Muscle layer of duodenum (tissue), 2 donors: ENCODE results near the gene ZDHHC1.

Experiments
- H3K27ac ChIP-seq: one replicate; pipeline ENCODE4 v1.7.0; 2013; ENCODE audit warnings: mild to moderate bottlenecking, low read length
- H3K27me3 ChIP-seq: one replicate; pipeline ENCODE4 v1.7.0; 2013; ENCODE audit warnings: low read depth, mild to moderate bottlenecking, control low read depth, low read length
- H3K36me3 ChIP-seq, 2 donors: one replicate each; pipeline ENCODE4 v1.7.0; 2013; ENCODE audit warnings: low read length in 2 of 2, control low read depth in 1 of 2, mild to moderate bottlenecking in 1 of 2; ENCODE audit not compliant: insufficient read depth in 2 of 2, control insufficient read depth in 1 of 2
- H3K4me1 ChIP-seq, 2 donors: one replicate each; pipeline ENCODE4 v1.7.0; 2013; ENCODE audit warnings: low read length in 2 of 2, mild to moderate bottlenecking in 2 of 2, control low read depth in 1 of 2, moderate library complexity in 1 of 2; ENCODE audit not compliant: insufficient read depth in 2 of 2, control insufficient read depth in 1 of 2
- H3K4me3 ChIP-seq, 2 donors: one replicate each; pipeline ENCODE4 v1.7.0; 2013; ENCODE audit warnings: low read length in 2 of 2, low read depth in 1 of 2, mild to moderate bottlenecking in 1 of 2
- H3K9me3 ChIP-seq, 2 donors: one replicate each; pipeline ENCODE4 v1.7.0; 2013; ENCODE audit warnings: low read length in 2 of 2, control low read depth in 1 of 2, mild to moderate bottlenecking in 1 of 2; ENCODE audit not compliant: control insufficient read depth in 1 of 2
- donor health status: healthy.

The ZDHHC1 gene

GRCh38 chr16:67397036-67397801 is 19.1 kb downstream of the ZDHHC1 start:
- Histone ChIP-seq H3K27me3 (no peaks in the 10 kb centered on the region), H3K27ac (peak overlapping the region; percentile 31), H3K4me3 (no peak overlapping the region), H3K4me1 (peaks cover 9 to 66% of the 10 kb centered on the region in 2 donors), H3K36me3 (no peaks in the 10 kb centered on the region), H3K9me3 (no peaks in the 10 kb centered on the region)

- Histone ChIP-seq H3K4me1 (peaks cover 9 to 74% of the 10 kb centered on the region in 2 donors), H3K4me3 (peak overlapping the region in 1 of 2 donors; percentile 12), H3K27me3 (no peaks in the 10 kb centered on the region), H3K36me3 (no peaks in the 10 kb centered on the region), H3K27ac (peak overlapping the region; percentile 31), H3K9me3 (no peaks in the 10 kb centered on the region)
These were observed 19.9 kb downstream of the ZDHHC1 start for GRCh38 chr16:67396159-67397035.

- no peaks in the 10 kb centered on the region for H3K36me3 ChIP-seq
- peak overlapping the region in 1 of 2 donors; percentile 12 for H3K4me3 ChIP-seq
- no peaks in the 10 kb centered on the region for H3K27me3 ChIP-seq
- peaks cover 9 to 82% of the 10 kb centered on the region in 2 donors for H3K4me1 ChIP-seq
- H3K9me3 ChIP-seq, result no peaks in the 10 kb centered on the region
- H3K27ac ChIP-seq, result peak overlapping the region; percentile 16
These were observed 20.7 kb downstream of the ZDHHC1 start for GRCh38 chr16:67395458-67396158.

- Histone ChIP-seq H3K27ac (no peak overlapping the region), H3K4me3 (no peak overlapping the region), H3K4me1 (peaks cover 9 to 87% of the 10 kb centered on the region in 2 donors), H3K9me3 (no peaks in the 10 kb centered on the region), H3K36me3 (no peaks in the 10 kb centered on the region), H3K27me3 (no peaks in the 10 kb centered on the region)
These were observed 21.2 kb downstream of the ZDHHC1 start for GRCh38 chr16:67395105-67395457.

GRCh38 chr16:67394155-67395104 is 21.8 kb downstream of the ZDHHC1 start:
- Histone ChIP-seq H3K4me3 (peak overlapping the region in 1 of 2 donors; percentile 97), H3K27me3 (no peaks in the 10 kb centered on the region), H3K27ac (no peak overlapping the region)

GRCh38 chr16:67393788-67394154 is 22.5 kb downstream of the ZDHHC1 start:
- peak overlapping the region; percentile 39 for H3K27ac ChIP-seq

More at GRCh38 chr16:67394155-67395104, 21.8 kb downstream of the ZDHHC1 start:
- Histone ChIP-seq H3K4me1 (peaks cover 9 to 88% of the 10 kb centered on the region in 2 donors), H3K9me3 (no peaks in the 10 kb centered on the region), H3K36me3 (no peaks in the 10 kb centered on the region)

GRCh38 chr16:67393111-67393787 is 23.0 kb downstream of the ZDHHC1 start, which contains the start of gene TPPP3:
TPPP3 (minus strand) TSS chr16:67393498; CDS start chr16:67391111, 2,387 bp downstream.
- H3K27me3 ChIP-seq, result no peaks in the 10 kb centered on the region
- H3K36me3 ChIP-seq, result no peaks in the 10 kb centered on the region
- H3K4me3 ChIP-seq, result peak within 1 kb of the TSS; percentile 71 to 97
- H3K9me3 ChIP-seq, result no peaks in the 10 kb centered on the region
- H3K27ac ChIP-seq, result peak within 1 kb of the TSS; percentile 39
- H3K4me1 ChIP-seq, result peaks cover 9 to 78% of the 10 kb centered on the region in 2 donors

More at GRCh38 chr16:67393788-67394154, 22.5 kb downstream of the ZDHHC1 start:
- peaks cover 9 to 83% of the 10 kb centered on the region in 2 donors for H3K4me1 ChIP-seq
- peak overlapping the region in 1 of 2 donors; percentile 97 for H3K4me3 ChIP-seq
- H3K27me3 ChIP-seq, result no peaks in the 10 kb centered on the region
- no peaks in the 10 kb centered on the region for H3K36me3 ChIP-seq
- H3K9me3 ChIP-seq, result no peaks in the 10 kb centered on the region

- H3K27me3 ChIP-seq, result no peaks in the 10 kb centered on the region
- H3K27ac ChIP-seq, result peak overlapping the region; percentile 31
- peaks cover 9 to 71% of the 10 kb centered on the region in 2 donors for H3K4me1 ChIP-seq
- no peaks in the 10 kb centered on the region for H3K36me3 ChIP-seq
- peak overlapping the region; percentile 71 to 97 for H3K4me3 ChIP-seq
- H3K9me3 ChIP-seq, result no peaks in the 10 kb centered on the region
These were observed 23.8 kb downstream of the ZDHHC1 start for GRCh38 chr16:67392301-67393059.

- Histone ChIP-seq H3K4me3 (peak overlapping the region; percentile 71 to 97), H3K36me3 (no peaks in the 10 kb centered on the region), H3K27me3 (no peaks in the 10 kb centered on the region), H3K4me1 (peaks cover 9 to 62% of the 10 kb centered on the region in 2 donors), H3K27ac (peak overlapping the region; percentile 31), H3K9me3 (no peaks in the 10 kb centered on the region)
These were observed 24.6 kb downstream of the ZDHHC1 start for GRCh38 chr16:67391424-67392300.
